HepG2 (cell line): ENCODE measurements around the gene TTC39C. TPM values are rescaled to one million over a fixed set of nuclear protein-coding genes. Genes with fewer than 3 reads are reported as not detected.

Experiments used
- ATAD3A ChIP-seq: sonication (generic); formaldehyde crosslinking; IDR thresholded peaks from 2 replicates; pipeline ENCODE4 v1.4.0; 2020; ENCODE audit warnings: missing genetic modification reagents
- BCL6 ChIP-seq: IDR thresholded peaks from 2 replicates; pipeline ENCODE4 v1.6.1; 2016; ENCODE audit warnings: missing genetic modification reagents, missing compliant biosample characterization
- FOXA3 ChIP-seq: IDR thresholded peaks from 2 replicates; pipeline ENCODE4 v1.6.1; 2016; ENCODE audit warnings: missing genetic modification reagents, missing compliant biosample characterization
- FOXP1 ChIP-seq, 2 experiments: fragments of 450-650 bp in 1 of 2; IDR thresholded peaks; 2 replicates each; pipeline ENCODE4 v1.6.1; 2017 to 2018; ENCODE audit warnings: antibody characterized with exemption in 1 of 2
- GATAD2A ChIP-seq: IDR thresholded peaks from 2 replicates; pipeline ENCODE4 v1.6.1; 2016
- HDAC2 ChIP-seq: sonication (generic); formaldehyde crosslinking; IDR thresholded peaks from 2 replicates; pipeline ENCODE4 v1.4.0; 2020; ENCODE audit warnings: missing genetic modification reagents
- HHEX ChIP-seq: IDR thresholded peaks from 2 replicates; pipeline ENCODE4 v1.6.1; 2016; ENCODE audit warnings: control low read depth
- KAT7 ChIP-seq: IDR thresholded peaks from 2 replicates; pipeline ENCODE4 v1.6.1; 2018; ENCODE audit warnings: borderline replicate concordance, missing compliant biosample characterization
- KLF13 ChIP-seq: sonication (generic); formaldehyde crosslinking; IDR thresholded peaks from 2 replicates; pipeline ENCODE4 v1.4.0; 2020; ENCODE audit warnings: mild to moderate bottlenecking, missing genetic modification reagents
- NCOR1 ChIP-seq: fragments of 200-600 bp; sonication (generic); IDR thresholded peaks from 2 replicates; pipeline ENCODE4 v1.7.0; 2017; ENCODE audit warnings: antibody characterized with exemption, low read length, borderline replicate concordance
- NR2F1 ChIP-seq, 2 experiments: fragments of 450-650 bp in 1 of 2; formaldehyde crosslinking in 1 of 2; IDR thresholded peaks; 2 replicates each; pipeline versions ENCODE4 v1.5.0 to v1.6.1; 2016 to 2020; ENCODE audit warnings: mild to moderate bottlenecking in 1 of 2, missing compliant biosample characterization in 1 of 2, missing genetic modification reagents in 1 of 2, moderate library complexity in 1 of 2
- PRMT3 ChIP-seq: sonication (generic); formaldehyde crosslinking; IDR thresholded peaks from 2 replicates; pipeline ENCODE4 v1.8.1; 2022; ENCODE audit warnings: low read depth, mild to moderate bottlenecking, moderate library complexity, missing genetic modification reagents, borderline replicate concordance
- SOX13 ChIP-seq, 3 experiments: fragments of 450-650 bp in 1 of 3; sonication (generic) in 1 of 3; formaldehyde crosslinking in 1 of 3; IDR thresholded peaks in 2 of 3; conservative IDR thresholded peaks in 1 of 3; 2 replicates each; pipeline versions ENCODE4 v1.5.0 to v1.6.1; 2016 to 2020; ENCODE audit warnings: antibody characterized with exemption in 1 of 3, mild to moderate bottlenecking in 1 of 3, missing compliant biosample characterization in 1 of 3, missing genetic modification reagents in 1 of 3, moderate library complexity in 1 of 3
- STAG1 ChIP-seq: sonication (generic); formaldehyde crosslinking; IDR thresholded peaks from 2 replicates; pipeline ENCODE4 v1.4.0; 2020; ENCODE audit warnings: missing genetic modification reagents
- TCF7L2 ChIP-seq: IDR thresholded peaks from 2 replicates; pipeline ENCODE4 v1.6.1; 2011; ENCODE audit warnings: mild to moderate bottlenecking, low read depth, low read length, moderate library complexity
- ZBTB7A ChIP-seq: sonication (generic); formaldehyde crosslinking; IDR thresholded peaks from 2 replicates; pipeline ENCODE4 v1.8.0; 2022; ENCODE audit warnings: mild to moderate bottlenecking, missing genetic modification reagents
- ZNF337 ChIP-seq: sonication (generic); formaldehyde crosslinking; IDR thresholded peaks from 2 replicates; pipeline ENCODE4 v1.5.1; 2020; ENCODE audit warnings: missing genetic modification reagents, low read depth, mild to moderate bottlenecking, borderline replicate concordance
- ZNF816 ChIP-seq: sonication (generic); formaldehyde crosslinking; IDR thresholded peaks from 2 replicates; pipeline ENCODE4 v1.8.0; 2022; ENCODE audit warnings: missing genetic modification reagents, mild to moderate bottlenecking, borderline replicate concordance
- polyA plus RNA-seq, 8 experiments: library from polyadenylated mRNA; depleted of rRNA in 3 of 8; stranded (reverse) in 7 of 8; unstranded in 1 of 8; fragments of >200 nt; fragmentation: Illumina TruSeq in 4 of 8; extraction: Trizol in 4 of 8; gene quantifications; 2 replicates each; pipeline versions ENCODE4 v1.2.1 to v1.2.3, GENCODE V29; 2011 to 2016; ENCODE audit warnings: low read depth in 4 of 8, missing spikeins in 1 of 8, mixed read lengths in 1 of 8; ENCODE audit not compliant: insufficient read depth in 1 of 8
- total RNA-seq, 5 experiments: library from RNA; depleted of rRNA; stranded (reverse); fragments of >200 nt; fragmentation: Illumina TruSeq; extraction: Trizol; gene quantifications; 2 replicates each; pipeline ENCODE4 v1.2.3, GENCODE V29; 2016; ENCODE audit warnings: low read depth in 1 of 5
- TF ChIP-seq, protein P1 (sequence below): IDR thresholded peaks from 2 replicates; pipeline ENCODE4 v1.6.1; 2016; ENCODE audit warnings: mild to moderate bottlenecking
- TF ChIP-seq, protein P2 (sequence below): sonication (generic); formaldehyde crosslinking; conservative IDR thresholded peaks from 2 replicates; pipeline ENCODE4 v1.4.0; 2020; ENCODE audit warnings: missing genetic modification reagents
- TF ChIP-seq, protein P3 (sequence below): sonication (generic); formaldehyde crosslinking; IDR thresholded peaks from 2 replicates; pipeline ENCODE4 v1.8.1; 2023; ENCODE audit warnings: missing genetic modification reagents, inconsistent platforms, borderline replicate concordance

The TTC39C gene
- total and polyA plus RNA-seq, 2 of the 13 experiments (the other 11 are each of a cell fraction or from before 2014, with no cell fraction given): 19.1 to 25.9 TPM

DNA sequence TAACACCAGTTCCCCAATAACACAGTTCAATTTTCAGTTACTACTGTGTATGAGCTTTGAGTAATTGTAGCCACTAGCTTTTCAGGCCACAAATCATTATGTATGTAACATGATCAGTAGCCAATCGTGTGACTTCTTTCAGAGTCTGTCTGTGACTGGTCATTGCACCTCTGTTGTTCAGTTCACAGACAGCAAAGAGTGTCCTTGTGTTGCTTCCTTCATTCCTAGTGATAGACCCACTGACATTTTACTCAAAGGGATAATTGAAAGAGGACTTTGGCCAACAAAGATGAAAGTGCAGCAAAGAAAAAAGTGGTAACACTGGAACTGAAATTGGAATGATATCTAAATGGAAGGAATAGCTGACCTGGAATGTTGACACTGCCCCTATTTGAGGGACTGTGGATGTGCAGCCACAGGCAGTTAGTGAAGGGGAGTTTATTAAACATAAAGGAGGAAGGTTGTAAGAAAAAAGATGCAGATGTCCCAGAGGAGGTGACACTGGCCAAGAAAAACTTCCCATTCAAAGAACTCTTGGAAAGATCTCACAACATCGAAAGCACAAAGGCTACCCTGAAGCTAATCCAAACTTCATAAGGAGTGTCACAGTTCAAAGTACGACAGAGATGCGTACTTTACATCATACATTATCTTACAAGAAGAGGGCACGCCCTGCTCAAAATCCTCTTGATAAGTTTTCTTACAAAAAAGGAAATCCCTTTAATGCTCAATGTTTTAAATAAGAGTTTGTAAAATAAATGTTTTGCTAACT lies 19.3 kb downstream of the TTC39C start (continued):
- TF ChIP-seq, protein P1, sequence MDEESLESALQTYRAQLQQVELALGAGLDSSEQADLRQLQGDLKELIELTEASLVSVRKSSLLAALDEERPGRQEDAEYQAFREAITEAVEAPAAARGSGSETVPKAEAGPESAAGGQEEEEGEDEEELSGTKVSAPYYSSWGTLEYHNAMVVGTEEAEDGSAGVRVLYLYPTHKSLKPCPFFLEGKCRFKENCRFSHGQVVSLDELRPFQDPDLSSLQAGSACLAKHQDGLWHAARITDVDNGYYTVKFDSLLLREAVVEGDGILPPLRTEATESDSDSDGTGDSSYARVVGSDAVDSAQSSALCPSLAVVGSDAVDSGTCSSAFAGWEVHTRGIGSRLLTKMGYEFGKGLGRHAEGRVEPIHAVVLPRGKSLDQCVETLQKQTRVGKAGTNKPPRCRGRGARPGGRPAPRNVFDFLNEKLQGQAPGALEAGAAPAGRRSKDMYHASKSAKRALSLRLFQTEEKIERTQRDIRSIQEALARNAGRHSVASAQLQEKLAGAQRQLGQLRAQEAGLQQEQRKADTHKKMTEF (CRISPR knock-in tag): peak; percentile 27; the same call in 1 of the 2 replicates
- 0 out of 2 replicates have a peak, but pooled peaks have one; percentile 25 for TF ChIP-seq GATAD2A (CRISPR knock-in tag)
- no peak for TF ChIP-seq KLF13 (CRISPR knock-in tag)
- TF ChIP-seq HHEX: no peak
- TF ChIP-seq SOX13 (IDR thresholded peaks at IDR 0.05): no peak
- TF ChIP-seq SOX13 (CRISPR knock-in tag; conservative IDR thresholded peaks at IDR 0.05 in 1 of 2, IDR thresholded peaks at IDR 0.05 in 1 of 2): peak in 1 of 2 experiments; percentile 31; a peak in 1 of 4 replicates
- peak; percentile 67; the same call in 1 of the 2 replicates for TF ChIP-seq NCOR1
- TF ChIP-seq, protein P2, sequence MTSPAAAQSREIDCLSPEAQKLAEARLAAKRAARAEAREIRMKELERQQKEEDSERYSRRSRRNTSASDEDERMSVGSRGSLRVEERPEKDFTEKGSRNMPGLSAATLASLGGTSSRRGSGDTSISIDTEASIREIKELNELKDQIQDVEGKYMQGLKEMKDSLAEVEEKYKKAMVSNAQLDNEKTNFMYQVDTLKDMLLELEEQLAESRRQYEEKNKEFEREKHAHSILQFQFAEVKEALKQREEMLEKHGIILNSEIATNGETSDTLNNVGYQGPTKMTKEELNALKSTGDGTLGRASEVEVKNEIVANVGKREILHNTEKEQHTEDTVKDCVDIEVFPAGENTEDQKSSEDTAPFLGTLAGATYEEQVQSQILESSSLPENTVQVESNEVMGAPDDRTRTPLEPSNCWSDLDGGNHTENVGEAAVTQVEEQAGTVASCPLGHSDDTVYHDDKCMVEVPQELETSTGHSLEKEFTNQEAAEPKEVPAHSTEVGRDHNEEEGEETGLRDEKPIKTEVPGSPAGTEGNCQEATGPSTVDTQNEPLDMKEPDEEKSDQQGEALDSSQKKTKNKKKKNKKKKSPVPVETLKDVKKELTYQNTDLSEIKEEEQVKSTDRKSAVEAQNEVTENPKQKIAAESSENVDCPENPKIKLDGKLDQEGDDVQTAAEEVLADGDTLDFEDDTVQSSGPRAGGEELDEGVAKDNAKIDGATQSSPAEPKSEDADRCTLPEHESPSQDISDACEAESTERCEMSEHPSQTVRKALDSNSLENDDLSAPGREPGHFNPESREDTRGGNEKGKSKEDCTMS (CRISPR knock-in tag): no peak
- no peak for TF ChIP-seq PRMT3 (CRISPR knock-in tag)
- TF ChIP-seq STAG1 (CRISPR knock-in tag): no peak
- no peak for TF ChIP-seq ZBTB7A (CRISPR knock-in tag)
- TF ChIP-seq FOXP1 (IDR thresholded peaks at IDR 0.05): no peak
- 0 out of 2 replicates have a peak, but pooled peaks have one; percentile 12 for TF ChIP-seq FOXP1 (CRISPR knock-in tag; IDR thresholded peaks at IDR 0.05)
- no peak for TF ChIP-seq ZNF816 (CRISPR knock-in tag)
- no peak for TF ChIP-seq ATAD3A
- TF ChIP-seq TCF7L2: no peak
- no peak for TF ChIP-seq FOXA3 (CRISPR knock-in tag)
- TF ChIP-seq BCL6 (CRISPR knock-in tag): peak; percentile 39
- TF ChIP-seq HDAC2 (CRISPR knock-in tag): 0 out of 2 replicates have a peak, but pooled peaks have one; percentile 27
- TF ChIP-seq, protein P3, sequence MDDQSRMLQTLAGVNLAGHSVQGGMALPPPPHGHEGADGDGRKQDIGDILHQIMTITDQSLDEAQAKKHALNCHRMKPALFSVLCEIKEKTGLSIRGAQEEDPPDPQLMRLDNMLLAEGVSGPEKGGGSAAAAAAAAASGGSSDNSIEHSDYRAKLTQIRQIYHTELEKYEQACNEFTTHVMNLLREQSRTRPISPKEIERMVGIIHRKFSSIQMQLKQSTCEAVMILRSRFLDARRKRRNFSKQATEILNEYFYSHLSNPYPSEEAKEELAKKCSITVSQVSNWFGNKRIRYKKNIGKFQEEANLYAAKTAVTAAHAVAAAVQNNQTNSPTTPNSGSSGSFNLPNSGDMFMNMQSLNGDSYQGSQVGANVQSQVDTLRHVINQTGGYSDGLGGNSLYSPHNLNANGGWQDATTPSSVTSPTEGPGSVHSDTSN (CRISPR knock-in tag): no peak
- no peak for TF ChIP-seq KAT7 (CRISPR knock-in tag)
- no peak for TF ChIP-seq NR2F1 (CRISPR knock-in tag; IDR thresholded peaks at IDR 0.05)
- no peak for TF ChIP-seq ZNF337 (CRISPR knock-in tag)
